DLD1 (cell line): ENCODE data around the gene CHMP2B.
"Not testable (repeated sequence)": the region's sequence is repeated elsewhere in the genome, so short reads cannot be mapped to it uniquely, and the experiment has no call there.

Experiments used
- in situ Hi-C: cut with HindIII; loops from 2 replicates; pipeline ENCODE4 v1.10.0; 2017; ENCODE audit warnings: low sequenced_read_pairs

Gene CHMP2B

DNA sequence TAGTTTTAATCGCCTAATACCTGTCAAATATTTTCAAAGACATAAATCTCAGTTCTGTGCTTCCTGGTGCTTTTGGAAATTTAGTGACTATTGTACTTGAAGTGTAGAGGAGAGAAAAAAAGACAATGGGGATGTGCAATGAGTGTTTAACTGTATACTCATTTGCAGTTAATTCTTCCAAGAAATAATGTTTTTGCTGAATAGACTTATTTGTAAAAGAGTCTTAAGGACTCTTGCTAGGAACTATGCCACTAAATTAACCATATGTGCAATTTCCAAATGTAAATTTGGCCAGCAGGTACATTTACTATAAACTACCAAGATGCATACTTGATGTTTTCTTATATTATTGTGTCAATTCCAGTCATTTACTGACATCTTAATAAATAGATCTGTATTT, 2.0 kb downstream of the CHMP2B start:
- in situ Hi-C loops, result no loop called here

DNA sequence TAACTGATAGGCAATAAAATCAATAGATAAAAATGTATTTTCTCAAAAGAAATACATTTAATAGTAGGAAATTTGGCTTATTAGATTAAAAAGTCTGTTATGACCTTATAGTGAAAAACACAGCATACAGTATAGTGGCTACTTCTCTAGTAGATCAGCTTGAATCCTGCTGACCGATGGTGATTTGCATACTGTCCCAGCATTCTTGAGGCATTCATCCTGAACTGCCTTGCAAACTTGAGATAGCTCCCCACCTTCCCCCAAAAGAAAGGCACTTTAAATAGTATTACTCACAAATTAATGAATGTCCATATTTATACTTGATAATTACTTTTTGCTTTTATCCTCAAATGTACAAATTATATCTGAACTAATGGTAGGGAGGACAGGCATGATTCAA, 6.7 kb downstream of the CHMP2B start:
- in situ Hi-C loops, result no loop called here

DNA sequence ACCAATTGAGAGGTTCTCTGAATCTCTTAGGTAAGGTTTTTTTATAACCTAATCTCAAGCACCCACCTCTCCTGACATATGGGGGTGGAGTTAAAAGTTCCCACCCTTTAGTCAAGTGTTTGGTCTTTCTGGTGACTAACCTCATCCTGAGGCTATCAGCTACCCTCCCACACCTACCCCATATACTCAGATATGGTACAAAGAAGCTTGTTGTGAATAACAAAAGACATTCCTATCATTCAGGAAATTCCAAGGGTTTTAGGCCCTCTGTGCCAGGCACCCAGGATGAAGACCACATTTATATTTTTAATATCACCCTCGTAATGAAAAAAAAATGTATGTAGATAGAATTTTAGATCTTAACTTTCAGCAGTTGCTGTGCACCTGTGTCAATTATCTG, 9.0 kb downstream of the CHMP2B start:
- in situ Hi-C loops, result no loop called here

DNA sequence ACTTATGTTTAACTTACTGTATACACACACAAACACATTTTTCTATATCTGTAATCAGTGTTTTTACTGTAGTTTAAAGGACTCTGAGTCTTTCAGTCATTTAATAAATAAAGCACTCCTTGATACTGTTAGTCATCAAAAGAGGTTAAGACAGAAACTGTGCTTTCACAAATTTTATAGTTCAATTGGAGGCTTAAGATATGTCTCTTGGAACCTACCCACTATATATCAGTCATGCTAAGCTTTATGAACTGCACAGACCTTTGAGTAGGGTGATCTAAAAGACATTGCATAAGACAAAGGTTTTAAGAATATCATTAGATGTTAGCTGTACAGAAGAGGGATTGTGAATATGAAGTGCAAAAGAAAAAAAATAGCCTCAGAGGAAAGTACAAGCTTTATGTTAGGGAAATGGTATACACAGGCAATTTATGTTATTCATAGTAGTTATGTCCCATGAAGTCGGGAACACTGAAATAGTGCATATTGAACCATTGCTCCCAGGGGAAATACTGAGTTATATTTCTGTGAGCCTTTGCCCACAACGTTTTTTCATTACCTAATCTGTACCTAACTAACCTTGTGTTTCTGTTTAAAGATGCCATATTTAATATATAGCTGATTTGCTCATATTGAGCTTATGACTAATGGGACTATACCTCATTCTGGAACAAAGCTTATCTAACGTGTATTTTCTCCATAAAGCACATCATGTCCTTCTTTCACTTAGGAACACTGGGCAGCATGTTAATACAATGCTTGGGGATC, 19.7 kb downstream of the CHMP2B start:
- in situ Hi-C loops, result no loop called here

DNA sequence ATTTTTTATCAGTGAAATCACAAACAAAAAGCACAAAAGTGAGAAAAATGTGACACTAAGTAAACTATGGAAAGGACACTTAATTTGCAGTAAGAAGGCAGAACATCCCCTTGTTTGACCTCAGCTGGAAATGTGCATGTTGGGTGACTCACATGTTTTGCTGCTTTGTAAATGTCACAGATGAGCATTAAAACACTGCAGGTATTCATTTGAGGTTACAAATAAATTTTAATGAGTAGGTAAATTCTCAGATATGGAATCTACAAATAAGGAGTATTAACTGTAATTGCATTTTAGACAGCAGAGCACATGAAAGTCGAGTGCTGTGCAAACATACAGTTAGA, 20.3 kb downstream of the CHMP2B start:
- in situ Hi-C loops, result no loop called here

DNA sequence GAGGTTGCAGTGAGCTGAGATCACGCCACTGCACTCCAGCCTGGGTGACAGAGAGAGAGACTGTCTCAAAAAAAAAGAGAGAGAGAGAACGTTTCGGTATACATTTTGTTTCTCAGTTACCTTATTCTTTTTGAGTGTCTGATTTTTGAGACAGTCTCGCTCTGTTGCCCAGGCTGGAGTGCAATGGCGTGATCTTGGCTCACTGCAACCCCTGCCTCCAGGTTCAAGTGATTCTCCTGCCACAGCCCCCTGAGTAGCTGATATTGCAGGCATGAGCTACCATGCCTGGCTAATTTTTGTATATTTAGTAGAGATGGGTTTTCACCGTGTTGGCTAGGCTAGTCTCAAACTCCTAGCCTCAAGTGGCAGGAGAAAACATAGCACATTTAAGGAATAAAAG, 21.1 kb downstream of the CHMP2B start:
- in situ Hi-C loops, result not testable (repeated sequence)

DNA sequence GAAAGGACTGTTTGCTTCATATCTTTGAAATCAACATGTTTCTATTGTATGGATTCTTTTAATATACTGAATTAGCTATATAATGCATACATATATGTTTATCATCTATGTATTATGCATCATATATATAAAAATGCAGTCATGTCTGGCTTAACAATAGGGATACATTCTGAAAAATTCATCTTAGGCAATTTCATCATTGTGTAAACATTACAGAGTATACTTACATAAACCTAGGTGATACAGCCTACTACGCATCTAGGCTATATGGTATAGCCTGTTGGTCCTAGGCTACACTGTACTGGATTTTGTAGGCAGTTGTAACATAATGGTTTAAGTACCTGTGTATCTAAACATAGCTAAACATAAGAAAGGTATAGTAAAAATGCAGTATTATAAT, 21.7 kb downstream of the CHMP2B start:
- in situ Hi-C loops, result no loop called here

DNA sequence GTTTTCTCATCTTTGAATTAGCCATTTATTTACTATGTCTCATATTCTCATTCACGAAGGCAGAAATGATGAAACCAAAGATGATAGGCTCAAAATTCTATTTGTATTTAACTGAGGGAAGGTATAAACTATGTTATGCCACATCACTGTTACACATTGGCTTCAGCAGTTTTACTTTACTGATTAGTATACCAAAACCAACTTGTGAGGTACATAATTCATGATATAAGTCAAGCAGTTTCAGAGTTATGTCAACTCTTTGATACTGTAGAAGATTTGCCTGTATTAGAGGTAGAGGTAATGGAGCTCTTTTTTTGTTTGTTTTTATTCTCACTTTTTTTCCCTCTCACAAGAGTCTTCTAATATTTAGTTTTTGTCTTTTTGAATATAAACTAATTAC, 22.9 kb downstream of the CHMP2B start:
- in situ Hi-C loops, result no loop called here

DNA sequence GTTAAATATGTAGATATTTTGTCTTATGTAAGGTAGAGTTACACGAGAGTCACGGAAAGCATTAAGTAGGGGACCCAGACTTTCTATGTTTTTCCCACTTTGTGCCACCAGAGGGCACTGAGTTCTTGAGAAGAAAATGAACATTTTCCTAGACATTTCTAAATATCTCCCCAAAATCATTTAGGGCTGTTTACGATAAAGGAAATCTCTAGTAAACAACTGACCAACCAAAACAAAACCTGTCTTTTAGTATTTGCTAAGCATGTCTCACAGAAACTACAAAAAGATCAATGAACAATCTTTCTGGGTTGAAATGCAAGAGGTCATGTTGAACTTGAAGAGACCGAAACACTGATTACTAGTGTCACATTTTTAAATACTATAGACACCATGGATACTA, 33.2 kb downstream of the CHMP2B start:
- in situ Hi-C loops, result no loop called here

DNA sequence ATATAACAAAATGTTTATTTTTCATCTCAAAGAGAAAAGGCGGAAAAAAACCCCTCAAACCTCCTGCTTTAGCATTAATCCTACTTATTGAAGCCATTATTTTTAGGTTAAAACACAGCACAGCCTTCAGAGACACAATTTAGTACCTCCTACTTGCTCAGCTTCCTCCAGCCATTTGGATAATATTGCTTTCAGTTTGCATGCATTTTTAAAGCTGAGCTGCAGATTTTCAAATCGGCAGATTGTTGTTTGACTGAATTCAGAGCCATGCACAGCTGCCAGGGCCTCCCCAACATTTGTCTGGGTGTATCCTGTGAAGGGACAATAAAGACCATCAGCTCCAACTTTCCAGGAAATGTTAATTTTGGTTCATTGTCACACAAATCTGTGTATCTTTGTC, 34.8 kb downstream of the CHMP2B start:
- in situ Hi-C loops, result no loop called here

DNA sequence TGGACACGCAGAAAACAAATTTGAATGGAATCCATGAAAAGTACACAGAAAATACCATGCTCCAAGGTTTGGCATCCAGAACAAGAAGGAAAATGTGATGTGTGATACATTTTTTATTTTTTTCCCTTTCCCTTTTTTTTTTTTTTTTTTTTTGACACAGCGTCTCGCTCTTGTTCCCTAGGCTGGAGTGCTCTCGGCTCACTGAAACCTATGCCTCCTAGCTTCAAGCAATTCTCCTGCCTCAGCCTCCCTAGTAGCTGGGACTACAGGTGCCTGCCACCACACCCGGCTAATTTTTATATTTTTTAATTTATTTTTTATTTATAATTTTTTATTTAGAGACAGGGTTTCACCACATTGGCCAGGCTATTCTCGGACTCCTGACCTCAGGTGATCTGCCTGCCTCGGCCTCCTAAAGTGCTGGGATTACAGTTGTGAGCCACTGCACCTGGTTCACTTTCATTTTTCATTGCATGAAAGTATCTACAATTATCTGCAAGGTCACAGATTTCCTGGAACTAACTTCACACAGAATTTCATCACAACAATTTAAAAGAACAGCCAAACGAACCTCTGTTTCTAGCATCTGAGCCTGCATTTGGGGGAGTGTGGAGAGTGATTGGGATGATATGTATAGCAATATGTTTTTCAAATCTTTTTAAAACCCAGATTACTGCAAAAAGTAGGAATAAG, 41.0 kb downstream of the CHMP2B start:
- in situ Hi-C loops, result no loop called here

DNA sequence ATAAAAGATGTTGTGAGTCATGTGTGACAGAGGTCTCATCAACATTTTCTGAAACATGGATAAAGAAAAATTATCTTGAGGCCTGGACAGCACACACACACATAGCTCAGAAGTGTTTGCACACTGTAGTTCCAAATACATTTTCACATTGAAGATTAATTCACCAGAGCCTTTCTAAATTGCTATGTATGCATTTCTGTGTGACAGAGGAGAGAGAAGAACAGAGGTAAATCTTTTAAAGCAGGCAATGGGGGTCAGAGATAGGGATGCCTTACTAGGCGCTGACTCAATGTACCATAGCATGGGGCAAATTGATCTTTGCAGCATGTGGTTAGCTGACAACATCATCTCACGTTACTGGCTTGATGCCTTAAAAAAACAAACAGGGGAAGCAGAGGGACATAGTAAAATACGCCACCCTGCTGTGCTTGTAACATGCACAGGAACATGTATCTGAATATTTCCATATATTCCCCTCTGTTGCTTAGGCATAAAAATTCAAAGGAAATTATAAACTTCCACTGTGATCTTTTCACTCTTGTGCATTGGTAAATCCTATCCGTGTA, 41.6 kb downstream of the CHMP2B start:
- in situ Hi-C loops, result no loop called here

DNA sequence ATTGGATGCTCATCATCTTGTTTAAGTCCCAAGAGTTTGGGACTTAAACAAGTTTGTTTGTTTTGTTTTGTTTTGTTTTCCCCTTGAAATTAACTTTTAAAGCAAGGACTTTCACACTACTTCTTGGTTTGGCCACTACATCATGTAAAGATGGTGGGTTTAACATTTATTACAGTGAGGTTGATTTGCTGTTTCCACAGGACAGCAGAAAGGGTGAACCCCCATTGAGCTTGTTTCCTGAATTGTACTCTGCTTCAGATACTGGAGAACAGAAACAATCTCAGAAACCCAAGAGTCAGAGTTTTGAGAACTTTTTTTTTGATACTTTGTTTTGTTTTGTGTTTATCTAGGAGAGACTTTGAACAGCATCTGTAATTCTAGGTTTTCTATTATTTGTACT, 42.6 kb downstream of the CHMP2B start:
- in situ Hi-C loops, result no loop called here

DNA sequence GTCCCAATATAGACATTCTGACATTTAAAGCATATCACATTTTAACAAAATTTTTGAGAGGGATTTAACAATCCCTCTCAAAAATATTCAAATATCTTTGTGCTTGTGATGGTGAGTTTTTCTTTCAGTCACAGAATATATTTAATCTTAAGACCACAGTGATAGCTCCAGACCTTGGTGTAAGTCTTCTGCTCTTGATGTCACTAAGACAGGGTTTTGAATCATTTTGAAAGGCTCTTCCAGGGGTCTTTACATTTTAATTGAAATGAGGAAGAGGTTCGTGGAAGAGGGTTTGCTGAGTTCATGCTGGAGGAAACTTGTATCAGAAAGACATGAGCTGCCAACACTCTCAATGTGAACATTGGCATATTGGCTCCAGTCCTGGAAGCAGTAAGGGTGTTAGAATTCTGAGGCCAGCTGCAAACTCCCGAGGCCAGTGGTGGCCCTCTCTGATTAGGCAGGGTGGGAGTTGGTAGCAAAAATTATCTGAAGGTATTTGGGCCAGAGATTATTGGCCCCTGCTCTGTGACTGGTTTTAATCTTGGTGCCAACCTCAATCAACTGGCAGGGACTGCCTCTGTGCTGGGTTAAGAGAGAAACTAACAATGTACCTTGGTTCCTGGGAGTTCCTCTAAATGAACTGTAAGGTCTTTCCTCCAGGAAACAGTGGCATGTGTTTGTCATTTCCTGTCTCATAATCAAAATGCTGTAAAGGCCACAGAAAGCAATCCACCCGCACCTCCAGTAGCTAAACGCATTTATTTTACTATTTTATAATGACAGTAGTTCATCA, 44.0 kb downstream of the CHMP2B start:
- in situ Hi-C loops, result no loop called here

DNA sequence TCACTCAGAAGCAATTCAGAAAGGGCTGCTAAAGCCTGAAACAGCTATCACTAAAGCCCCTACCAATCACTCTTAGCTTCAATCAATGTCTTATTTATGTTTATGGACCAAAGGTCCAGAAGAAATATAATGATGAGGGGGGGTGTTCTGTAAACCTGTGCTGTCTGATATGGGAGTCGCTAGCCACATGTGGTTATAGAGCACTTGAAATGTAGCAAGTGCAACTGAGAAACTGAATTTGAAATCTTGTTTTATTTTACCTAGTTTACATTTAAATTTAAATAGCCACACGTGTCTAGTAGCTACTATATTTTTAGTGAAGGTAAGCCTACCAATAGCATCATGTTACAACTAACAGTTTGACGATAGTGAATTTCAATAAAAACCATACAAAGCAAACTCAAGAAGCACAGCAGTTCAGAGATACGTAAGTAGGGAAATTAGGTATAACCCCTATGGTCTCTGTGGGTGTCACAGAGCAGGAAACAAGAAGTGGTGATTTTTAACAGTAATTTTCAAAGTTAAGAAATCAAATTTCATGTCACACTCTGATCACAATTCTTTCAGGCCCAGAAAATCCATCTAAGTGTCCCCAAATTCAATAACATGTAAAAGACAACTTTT, 45.7 kb downstream of the CHMP2B start:
- in situ Hi-C loops, result no loop called here

DNA sequence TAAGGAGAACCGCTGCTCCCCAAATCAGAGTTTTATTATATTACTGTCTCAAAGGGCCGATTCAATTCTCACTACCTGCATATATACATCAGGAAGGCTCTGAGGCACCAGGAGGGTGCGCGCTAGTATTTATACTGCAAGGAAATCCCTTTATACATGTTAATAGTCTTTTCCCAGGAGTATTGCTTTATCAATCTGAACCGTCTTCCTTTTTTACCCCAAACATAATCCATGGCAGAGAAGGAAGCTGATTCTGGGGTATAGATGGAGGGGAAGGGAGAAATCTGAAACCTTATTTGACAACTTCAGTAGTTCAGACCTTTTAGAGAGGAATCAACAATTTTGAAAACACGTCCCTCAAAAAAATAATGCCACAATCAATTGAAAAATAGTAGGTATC, 49.4 kb downstream of the CHMP2B start, which contains the start of gene POU1F1:
Gene POU1F1 (minus strand): TSS at position 101 of the 400 bp plus-strand sequence. CDS start 122 bp downstream, outside the sequence.
- in situ Hi-C loops, result loop anchor here (25.0 kb wide), 1 partner anchor 236 kb away; no protein-coding TSS in a partner anchor

DNA sequence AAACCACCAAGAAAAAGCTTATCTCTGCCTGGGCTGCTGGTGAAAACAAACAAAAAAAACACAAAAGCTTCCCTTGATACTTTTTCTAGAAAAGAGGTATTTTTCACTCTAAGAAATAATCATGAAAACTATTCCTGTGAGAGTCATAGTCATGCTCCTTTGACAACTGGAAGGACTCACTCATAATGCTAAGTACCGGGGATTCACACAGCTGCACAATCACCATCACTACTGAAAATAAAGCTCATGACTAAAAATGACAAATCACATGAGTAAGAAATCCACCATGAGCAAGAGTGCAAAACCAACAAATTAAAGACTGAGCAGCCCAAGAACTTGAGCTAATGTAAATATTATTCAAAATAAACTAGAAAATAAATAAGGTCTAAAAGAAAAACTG, 59.9 kb downstream of the CHMP2B start:
- in situ Hi-C loops, result loop anchor here (25.0 kb wide), 1 partner anchor 225 kb away; no protein-coding TSS in a partner anchor

DNA sequence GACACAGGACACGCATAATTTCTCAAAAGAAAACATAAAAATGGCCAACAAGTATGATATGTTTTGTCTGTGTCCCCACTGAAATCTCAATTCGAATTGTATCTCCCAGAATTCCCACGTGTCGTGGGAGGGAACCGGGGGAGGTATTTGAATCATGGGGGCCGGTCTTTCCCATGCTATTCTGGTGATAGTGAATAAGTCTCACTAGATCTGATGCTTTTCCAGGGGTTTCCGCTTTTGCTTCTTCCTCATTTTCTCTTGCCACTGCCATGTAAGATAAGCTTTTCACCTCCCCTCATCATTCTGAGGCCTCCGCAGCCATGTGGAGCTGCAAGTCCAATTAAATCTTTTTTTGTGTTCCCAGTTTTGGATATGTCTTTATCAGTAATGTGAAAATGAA, 61.3 kb downstream of the CHMP2B start:
- in situ Hi-C loops, result loop anchor here (25.0 kb wide), 1 partner anchor 224 kb away; no protein-coding TSS in a partner anchor

DNA sequence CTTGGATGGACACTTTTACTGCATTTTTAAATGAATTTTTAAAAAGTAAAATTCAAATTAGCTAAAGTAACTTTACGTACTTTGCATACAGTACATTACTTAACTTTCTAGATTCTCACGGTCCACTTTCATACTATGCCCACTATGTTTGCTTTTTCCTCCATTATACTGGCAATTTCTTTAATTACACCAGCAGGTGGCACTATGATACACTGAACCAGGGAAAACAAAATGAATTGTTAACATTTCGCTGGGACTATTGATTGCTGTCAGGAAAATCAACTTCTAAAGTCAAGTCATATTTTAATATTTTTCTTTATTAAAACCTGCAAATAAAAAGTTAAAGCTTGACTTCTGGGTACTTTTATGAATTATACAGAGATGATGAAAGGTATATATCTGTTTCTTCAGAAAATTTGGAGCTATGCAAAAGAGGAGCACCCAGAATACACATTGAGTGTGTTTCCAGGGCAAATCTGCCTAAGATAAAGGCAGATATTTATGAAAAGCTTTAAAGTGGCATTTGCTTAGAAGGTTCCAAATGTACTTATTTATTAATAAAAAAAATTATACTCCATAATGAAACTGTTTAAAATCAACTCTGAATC, 71.1 kb downstream of the CHMP2B start:
- in situ Hi-C loops, result loop anchor here (25.0 kb wide), 1 partner anchor 214 kb away; no protein-coding TSS in a partner anchor

DNA sequence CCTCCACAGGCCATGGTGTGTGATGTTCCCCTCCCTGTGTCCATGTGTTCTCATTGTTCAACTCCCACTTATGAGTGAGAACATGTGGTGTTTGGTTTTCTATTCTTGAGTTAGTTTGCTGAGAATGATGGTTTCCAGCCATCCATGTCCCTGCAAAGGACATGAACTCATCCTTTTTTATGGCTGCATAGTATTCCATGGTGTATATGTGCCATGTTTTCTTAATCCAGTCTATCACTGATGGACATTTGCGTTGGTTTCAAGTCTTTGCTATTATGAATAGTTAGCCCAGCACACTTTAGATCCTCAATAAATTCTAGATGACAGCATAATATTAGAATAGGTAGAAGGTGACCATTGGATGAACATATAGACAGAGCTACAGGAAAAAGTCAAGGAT, 77.9 kb downstream of the CHMP2B start:
- in situ Hi-C loops, result not testable (repeated sequence)
